ENCODE measurements around the gene CLEC4G. TPM values are rescaled to one million over a fixed set of nuclear protein-coding genes. Genes with fewer than 3 reads are reported as not detected.

CLEC4G gene
- total and polyA plus RNA-seq, 2 of the 8 experiments (the other 6 are each of a cell fraction or from before 2014, with no cell fraction given): 0.35 to 2.9 TPM

DNA sequence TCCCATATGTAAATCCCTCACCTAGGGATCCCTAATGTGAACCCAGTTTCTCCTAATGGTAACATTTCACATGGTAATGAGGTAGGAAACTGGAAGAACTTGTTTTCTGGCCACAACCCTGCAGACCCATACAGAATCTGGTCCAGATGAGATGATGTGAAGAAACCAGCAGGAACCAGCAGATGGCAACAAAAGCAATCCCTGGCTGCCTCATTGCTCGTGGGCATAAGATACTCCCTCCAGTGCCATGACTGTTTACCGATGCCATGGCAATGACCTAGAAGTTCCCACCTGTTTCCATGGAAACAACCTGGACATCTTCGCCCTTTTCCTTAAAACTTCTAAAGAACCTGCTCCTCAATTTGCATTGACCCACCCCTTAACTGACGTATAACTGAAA is 16.8 kb upstream of the CLEC4G start (continued):
- TF ChIP-seq, protein P1, sequence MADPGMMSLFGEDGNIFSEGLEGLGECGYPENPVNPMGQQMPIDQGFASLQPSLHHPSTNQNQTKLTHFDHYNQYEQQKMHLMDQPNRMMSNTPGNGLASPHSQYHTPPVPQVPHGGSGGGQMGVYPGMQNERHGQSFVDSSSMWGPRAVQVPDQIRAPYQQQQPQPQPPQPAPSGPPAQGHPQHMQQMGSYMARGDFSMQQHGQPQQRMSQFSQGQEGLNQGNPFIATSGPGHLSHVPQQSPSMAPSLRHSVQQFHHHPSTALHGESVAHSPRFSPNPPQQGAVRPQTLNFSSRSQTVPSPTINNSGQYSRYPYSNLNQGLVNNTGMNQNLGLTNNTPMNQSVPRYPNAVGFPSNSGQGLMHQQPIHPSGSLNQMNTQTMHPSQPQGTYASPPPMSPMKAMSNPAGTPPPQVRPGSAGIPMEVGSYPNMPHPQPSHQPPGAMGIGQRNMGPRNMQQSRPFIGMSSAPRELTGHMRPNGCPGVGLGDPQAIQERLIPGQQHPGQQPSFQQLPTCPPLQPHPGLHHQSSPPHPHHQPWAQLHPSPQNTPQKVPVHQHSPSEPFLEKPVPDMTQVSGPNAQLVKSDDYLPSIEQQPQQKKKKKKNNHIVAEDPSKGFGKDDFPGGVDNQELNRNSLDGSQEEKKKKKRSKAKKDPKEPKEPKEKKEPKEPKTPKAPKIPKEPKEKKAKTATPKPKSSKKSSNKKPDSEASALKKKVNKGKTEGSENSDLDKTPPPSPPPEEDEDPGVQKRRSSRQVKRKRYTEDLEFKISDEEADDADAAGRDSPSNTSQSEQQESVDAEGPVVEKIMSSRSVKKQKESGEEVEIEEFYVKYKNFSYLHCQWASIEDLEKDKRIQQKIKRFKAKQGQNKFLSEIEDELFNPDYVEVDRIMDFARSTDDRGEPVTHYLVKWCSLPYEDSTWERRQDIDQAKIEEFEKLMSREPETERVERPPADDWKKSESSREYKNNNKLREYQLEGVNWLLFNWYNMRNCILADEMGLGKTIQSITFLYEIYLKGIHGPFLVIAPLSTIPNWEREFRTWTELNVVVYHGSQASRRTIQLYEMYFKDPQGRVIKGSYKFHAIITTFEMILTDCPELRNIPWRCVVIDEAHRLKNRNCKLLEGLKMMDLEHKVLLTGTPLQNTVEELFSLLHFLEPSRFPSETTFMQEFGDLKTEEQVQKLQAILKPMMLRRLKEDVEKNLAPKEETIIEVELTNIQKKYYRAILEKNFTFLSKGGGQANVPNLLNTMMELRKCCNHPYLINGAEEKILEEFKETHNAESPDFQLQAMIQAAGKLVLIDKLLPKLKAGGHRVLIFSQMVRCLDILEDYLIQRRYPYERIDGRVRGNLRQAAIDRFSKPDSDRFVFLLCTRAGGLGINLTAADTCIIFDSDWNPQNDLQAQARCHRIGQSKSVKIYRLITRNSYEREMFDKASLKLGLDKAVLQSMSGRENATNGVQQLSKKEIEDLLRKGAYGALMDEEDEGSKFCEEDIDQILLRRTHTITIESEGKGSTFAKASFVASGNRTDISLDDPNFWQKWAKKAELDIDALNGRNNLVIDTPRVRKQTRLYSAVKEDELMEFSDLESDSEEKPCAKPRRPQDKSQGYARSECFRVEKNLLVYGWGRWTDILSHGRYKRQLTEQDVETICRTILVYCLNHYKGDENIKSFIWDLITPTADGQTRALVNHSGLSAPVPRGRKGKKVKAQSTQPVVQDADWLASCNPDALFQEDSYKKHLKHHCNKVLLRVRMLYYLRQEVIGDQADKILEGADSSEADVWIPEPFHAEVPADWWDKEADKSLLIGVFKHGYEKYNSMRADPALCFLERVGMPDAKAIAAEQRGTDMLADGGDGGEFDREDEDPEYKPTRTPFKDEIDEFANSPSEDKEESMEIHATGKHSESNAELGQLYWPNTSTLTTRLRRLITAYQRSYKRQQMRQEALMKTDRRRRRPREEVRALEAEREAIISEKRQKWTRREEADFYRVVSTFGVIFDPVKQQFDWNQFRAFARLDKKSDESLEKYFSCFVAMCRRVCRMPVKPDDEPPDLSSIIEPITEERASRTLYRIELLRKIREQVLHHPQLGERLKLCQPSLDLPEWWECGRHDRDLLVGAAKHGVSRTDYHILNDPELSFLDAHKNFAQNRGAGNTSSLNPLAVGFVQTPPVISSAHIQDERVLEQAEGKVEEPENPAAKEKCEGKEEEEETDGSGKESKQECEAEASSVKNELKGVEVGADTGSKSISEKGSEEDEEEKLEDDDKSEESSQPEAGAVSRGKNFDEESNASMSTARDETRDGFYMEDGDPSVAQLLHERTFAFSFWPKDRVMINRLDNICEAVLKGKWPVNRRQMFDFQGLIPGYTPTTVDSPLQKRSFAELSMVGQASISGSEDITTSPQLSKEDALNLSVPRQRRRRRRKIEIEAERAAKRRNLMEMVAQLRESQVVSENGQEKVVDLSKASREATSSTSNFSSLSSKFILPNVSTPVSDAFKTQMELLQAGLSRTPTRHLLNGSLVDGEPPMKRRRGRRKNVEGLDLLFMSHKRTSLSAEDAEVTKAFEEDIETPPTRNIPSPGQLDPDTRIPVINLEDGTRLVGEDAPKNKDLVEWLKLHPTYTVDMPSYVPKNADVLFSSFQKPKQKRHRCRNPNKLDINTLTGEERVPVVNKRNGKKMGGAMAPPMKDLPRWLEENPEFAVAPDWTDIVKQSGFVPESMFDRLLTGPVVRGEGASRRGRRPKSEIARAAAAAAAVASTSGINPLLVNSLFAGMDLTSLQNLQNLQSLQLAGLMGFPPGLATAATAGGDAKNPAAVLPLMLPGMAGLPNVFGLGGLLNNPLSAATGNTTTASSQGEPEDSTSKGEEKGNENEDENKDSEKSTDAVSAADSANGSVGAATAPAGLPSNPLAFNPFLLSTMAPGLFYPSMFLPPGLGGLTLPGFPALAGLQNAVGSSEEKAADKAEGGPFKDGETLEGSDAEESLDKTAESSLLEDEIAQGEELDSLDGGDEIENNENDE (IDR thresholded peaks at IDR 0.05; ENCODE audit: insufficient replicate concordance, low read length): peak; percentile 71
- no peak for TF ChIP-seq CTBP2 (IDR thresholded peaks at IDR 0.05; ENCODE audit: borderline replicate concordance, insufficient read depth, insufficient read length, low read length)
- peak; percentile 71 to 79 for TF ChIP-seq RAD21 (IDR thresholded peaks at IDR 0.05 in 1 of 2, conservative IDR thresholded peaks at IDR 0.05 in 1 of 2; ENCODE audit: low read depth in 2 of 2, low read length in 2 of 2)
- TF ChIP-seq, protein P2, sequence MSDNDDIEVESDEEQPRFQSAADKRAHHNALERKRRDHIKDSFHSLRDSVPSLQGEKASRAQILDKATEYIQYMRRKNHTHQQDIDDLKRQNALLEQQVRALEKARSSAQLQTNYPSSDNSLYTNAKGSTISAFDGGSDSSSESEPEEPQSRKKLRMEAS (IDR thresholded peaks at IDR 0.05): 0 out of 2 replicates have a peak, but pooled peaks have one; percentile 34
- no peak for TF ChIP-seq RXRA (IDR thresholded peaks at IDR 0.05; ENCODE audit: insufficient read depth, low read depth, low read length)
- TF ChIP-seq TBP (IDR thresholded peaks at IDR 0.05; ENCODE audit: low read depth, low read length): no peak
- no peak for TF ChIP-seq EGR1 (IDR thresholded peaks at IDR 0.05; ENCODE audit: borderline replicate concordance, low read depth, low read length)
- no peak for TF ChIP-seq SUZ12 (IDR thresholded peaks at IDR 0.05; ENCODE audit: low read length)
- TF ChIP-seq ASH2L (IDR thresholded peaks at IDR 0.05; ENCODE audit: low read length): peak; percentile 39
- TF ChIP-seq MAFK (IDR thresholded peaks at IDR 0.05; ENCODE audit: low read depth, low read length): no peak
- TF ChIP-seq CBX8 (IDR thresholded peaks at IDR 0.05; ENCODE audit: borderline replicate concordance, low read depth, low read length): no peak

All from H1 (cell line).